ENCODE data around the gene TEX48. TPM values are rescaled to one million over a fixed set of nuclear protein-coding genes. Genes with fewer than 3 reads are reported as not detected.

TEX48 gene
- total RNA-seq, 1 donor from 2014 or later, result not detected

- DNase-seq (ENCODE audit: low read depth in 2 of 2), result no peak
These were observed 13.8 kb downstream of the TEX48 start for GRCh38 chr9:114668146-114668545.

DNA sequence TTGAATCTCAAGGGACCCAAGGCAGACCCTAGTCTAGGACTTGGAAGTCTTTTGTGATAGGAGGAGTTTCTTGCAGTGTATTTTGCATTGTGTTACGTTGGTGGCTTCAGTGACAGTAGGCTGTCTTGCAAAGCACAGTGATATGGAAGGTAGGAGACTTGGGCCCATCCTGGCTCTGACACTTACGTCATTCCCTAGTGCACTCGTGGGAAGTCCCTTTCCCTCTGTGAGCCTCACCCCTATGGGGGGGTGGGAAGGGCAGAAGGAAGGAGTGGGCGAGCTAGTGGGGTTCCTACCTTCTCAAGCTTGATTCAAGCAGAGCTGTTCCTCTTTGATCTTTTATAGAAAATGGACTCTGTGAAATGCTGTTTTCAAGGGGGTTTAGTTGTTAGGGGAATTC lies 15.1 kb downstream of the TEX48 start:
- DNase-seq (ENCODE audit: low read depth in 2 of 2), result no peak

DNA sequence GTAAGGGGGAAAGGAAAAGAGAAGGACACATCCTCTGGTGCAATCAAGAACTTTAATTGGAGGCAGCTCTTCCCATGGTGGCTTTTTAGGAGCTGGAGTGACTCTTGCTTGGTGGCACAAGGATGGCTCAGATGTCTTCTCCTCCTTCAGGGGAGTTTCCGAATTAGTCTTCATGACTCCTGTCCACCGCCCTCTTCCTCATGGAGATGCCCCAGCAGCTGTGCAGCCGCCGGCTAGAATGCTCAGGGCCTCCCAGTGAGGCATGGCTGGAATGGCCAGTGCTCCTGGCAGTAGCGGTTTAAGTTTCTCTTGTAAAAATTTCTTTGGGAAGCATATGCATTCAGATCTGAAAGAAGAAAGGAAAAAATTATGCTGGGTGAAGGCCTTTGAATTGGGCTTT lies 15.6 kb downstream of the TEX48 start:
- DNase-seq (ENCODE audit: low read depth in 2 of 2), result no peak

- DNase-seq (ENCODE audit: low read depth in 2 of 2), result no peak
These were observed 17.8 kb downstream of the TEX48 start for GRCh38 chr9:114664181-114664580.

DNA sequence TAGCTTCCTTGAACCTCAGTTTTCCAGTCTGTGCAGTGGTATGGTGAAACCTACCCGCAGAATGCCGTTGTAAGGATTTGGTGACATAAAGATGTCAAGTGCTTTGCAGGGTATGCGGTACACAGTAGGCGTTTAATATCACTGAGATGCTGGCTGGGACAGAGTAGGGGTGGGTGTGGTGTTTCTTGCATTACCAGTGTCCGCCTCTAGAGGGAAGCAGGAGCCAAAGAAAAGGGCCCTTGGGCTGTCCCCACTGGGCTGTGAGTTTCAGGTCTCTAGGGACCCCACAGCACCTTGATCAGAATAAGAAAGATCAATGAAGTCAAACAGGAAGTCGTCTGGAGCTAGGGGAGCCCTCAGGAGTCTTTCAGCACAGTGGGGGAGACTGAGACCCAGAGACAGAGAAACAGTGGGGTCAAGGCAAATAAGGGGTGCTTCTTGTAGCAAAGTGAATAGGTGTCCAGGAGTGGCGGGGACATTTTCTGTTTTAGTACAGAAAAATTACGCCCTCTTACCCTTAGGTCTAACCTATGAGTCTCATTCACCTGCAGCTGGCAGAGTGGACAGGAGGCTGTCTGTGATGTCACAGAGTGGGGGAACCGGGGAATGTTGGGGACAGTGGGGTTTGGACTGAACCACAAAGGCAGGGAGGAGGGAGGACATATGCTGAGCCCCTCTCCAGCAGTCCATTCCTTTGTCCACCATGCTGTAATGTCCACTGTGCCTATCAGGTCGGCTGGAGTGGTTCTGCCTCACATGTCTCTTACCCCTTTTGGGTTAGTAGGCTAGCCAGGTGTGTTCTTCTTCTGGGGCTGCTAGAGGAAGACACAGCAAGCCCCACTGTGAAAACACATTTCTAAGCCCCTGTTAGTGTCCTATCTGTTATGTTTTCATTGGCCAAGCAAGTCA lies 19.7 kb downstream of the TEX48 start:
- peak in 1 of 2 donors; percentile 47 for DNase-seq (ENCODE audit: low read depth in 2 of 2)

- DNase-seq (ENCODE audit: low read depth in 2 of 2), result no peak
These were observed 24.3 kb downstream of the TEX48 start, which contains the start of gene TEX53 for GRCh38 chr9:114657705-114658104. Gene TEX53, minus strand, starts transcription at chr9:114657805. Its CDS starts 31 bp downstream, at chr9:114657774.

DNA sequence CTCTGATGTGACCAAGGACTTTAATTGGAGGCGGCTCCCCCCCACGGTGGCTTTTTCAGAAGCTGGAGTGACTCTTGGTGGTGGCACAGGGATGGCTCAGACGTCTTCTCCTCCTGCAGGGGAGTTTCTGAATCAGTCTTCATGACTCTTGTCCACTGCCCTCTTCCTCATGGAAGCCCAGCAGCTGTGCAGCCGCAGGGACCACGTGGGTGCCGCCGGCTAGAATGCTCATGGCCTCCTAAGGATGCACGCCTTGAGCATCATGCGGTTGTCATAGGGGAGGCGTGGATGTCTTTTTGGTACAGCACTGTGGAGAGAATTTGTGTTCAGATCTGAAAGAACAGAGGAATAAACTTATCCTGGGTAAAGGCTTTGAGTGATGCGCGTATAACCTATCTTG lies 25.7 kb downstream of the TEX48 start:
- no peak for DNase-seq (ENCODE audit: low read depth in 2 of 2)

GRCh38 chr9:114655689-114656088 lies 26.3 kb downstream of the TEX48 start:
- DNase-seq (ENCODE audit: low read depth in 2 of 2), result no peak

DNA sequence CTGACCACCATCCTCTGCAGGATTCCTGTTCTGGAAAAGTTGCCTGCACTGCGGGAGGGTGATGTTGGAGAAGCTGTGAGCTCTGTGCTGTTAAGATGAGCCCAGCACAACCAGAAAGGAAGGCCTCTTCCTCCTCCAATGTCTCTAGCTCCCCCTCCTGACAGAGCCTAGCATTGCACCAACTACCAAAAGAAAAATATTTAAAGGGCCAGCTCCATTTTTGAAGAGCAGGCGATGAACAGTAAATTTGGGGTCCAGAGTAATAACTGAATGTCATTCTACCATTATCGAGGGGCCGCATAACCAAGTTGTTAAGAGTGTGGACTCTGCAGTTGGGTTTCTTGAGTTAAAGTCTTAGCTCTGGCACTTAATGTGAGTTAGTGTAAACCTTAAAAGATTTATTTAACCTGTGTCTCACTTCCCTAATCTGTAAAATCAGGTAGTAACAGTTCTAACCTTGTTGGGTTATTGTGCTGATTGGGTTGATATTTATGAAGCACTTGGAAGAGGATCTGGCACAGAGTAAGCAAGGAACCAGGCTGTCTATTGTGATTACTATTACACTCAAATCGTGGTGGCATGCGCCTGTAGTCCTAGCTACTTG lies 28.3 kb downstream of the TEX48 start:
- DNase-seq (ENCODE audit: low read depth in 2 of 2), result peak; percentile 57 to 78

DNA sequence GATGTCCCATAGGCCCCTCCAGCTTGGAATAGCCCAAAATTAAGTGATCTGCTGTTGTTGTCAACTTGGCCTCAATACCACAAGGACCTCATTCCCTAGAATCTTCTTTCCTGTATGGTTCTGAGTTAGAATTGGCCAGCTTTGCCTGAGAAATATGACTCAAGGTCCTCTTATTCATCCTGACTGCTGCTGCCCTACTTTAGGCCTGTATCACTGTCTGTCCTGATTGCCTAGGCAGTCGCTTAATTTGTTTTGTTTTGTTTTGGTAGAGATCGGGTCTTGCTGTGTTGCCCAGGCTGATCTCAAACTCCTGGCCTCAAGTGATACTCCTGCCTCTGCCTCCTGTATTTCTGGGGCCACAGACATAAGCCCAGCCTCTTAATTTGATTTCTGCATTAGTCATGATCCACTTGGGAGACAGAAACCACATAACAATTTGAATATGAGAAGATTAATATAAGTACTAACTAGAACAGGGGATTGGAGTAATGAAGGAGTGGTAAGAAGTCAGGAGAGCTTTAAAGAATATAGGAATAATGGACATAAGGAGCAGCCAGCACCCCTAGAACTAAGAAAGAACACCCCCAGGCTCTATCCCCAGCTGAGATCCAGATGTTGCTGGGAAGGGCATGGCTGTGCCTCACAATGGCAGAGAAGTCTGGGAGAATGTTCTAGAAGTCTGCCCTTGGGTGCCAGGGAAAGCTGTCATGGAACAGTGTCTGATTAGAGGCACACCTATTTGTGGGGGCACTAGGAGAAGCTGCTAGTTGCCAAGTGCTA lies 29.0 kb downstream of the TEX48 start:
- DNase-seq (ENCODE audit: low read depth in 2 of 2), result no peak

GRCh38 chr9:114643896-114644295 lies 38.1 kb downstream of the TEX48 start:
- DNase-seq (ENCODE audit: low read depth in 2 of 2), result no peak

DNA sequence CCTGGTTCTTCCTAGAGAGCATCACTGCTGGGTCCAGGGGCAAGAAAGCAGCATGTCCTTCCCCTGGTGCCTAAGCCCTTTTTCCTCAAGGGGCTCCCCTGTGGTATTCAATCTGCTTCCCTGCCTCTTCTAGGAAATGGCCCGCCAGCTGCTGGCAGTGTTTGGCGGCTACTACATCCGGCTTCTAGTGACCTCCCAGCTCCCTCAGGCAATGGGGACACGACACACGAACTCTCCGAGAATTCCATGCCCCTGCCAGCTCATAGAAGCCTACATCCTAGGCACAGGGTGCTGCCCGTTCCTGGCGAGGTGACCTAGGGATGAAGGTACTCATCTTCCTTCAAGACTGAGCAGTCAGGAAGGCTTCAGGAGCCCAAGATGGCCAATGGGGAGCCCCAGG lies 39.0 kb downstream of the TEX48 start:
- no peak for DNase-seq (ENCODE audit: low read depth in 2 of 2)

- no peak for DNase-seq (ENCODE audit: low read depth in 2 of 2)
These were observed 40.0 kb downstream of the TEX48 start for GRCh38 chr9:114641967-114642366.

GRCh38 chr9:114638404-114638803 lies 43.6 kb downstream of the TEX48 start:
- DNase-seq (ENCODE audit: low read depth in 2 of 2), result no peak

DNA sequence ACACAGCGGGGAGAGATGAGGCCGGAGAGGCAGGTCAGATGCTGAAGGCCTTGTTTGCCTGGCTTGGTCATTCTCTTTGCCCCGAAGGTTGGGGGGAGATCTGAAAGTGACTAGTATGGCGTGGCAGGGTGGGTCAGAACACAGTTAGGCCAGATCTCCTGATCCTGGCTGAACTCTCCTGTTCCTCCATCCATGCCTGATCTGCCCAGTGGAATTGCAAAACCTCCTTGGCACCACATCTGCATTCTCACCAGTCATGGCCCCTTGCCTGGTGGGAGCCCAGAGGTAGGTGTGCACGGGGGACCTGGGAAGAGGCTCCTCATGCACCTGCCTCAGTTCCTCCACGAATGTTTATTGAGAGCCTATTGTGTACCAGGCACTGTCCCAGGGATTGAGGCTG lies 47.6 kb downstream of the TEX48 start:
- no peak for DNase-seq (ENCODE audit: low read depth in 2 of 2)

DNA sequence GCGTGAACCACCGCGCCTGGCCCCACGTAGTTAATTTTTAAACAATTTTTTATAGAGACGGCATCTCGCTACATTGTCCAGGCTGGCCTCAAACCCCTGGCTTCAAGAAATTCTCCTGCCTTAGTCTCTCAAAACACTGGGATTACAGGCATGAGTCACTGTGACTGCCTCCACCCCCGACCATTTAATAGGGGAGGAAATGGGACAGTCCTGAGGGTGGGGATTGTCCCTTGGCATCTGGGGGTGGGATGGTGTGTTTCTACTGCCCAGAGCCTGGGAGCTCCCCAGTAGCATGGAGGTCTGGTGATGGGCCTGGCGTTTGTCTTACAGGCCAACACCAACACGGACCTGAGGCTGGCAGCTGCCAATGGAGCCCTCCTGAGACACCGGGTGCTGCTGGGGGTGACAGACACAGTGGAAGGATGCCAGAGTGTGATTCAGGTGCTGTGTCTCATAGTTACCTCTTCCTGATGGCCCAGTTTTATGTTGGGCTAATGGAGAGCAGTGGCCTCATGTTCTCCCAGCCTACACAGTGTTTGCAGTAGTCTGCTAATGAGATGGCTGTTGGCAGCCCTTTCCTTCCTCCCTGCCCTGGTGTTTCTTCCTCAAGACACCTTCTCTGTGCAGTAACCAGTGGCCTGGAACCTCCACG lies 48.4 kb downstream of the TEX48 start:
- no peak for DNase-seq (ENCODE audit: low read depth in 2 of 2)

- no peak for DNase-seq (ENCODE audit: low read depth in 2 of 2)
These were observed 50.8 kb downstream of the TEX48 start for GRCh38 chr9:114631166-114631565.

DNA sequence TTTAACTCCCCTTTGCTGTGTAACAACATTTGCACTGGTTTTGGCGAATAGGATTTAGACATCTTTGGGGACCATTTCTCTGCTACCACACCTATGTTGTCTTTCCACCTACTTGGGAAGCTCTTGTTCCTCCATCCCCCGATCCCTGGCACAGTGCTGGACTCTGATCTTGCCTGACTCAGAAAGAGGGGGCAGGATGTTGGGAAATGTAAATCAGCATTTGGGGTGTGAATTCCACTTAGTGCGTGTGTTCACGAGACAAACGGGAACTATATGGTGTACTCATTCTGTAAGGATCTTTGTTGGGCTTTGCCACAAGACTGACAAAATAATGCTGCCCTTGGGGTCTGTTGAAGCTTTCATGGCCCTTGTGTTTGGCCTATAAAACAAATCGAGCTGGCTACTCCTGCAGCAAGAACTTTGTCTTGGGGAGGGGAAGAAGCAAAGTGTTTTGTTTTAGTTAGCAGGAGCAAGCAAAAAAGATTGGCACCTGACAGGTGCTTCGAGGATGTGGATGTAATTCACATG lies 52.4 kb downstream of the TEX48 start:
- DNase-seq (ENCODE audit: low read depth in 2 of 2), result no peak

- DNase-seq (ENCODE audit: low read depth in 2 of 2), result no peak
These were observed 54.4 kb downstream of the TEX48 start for GRCh38 chr9:114627553-114627952.

DNA sequence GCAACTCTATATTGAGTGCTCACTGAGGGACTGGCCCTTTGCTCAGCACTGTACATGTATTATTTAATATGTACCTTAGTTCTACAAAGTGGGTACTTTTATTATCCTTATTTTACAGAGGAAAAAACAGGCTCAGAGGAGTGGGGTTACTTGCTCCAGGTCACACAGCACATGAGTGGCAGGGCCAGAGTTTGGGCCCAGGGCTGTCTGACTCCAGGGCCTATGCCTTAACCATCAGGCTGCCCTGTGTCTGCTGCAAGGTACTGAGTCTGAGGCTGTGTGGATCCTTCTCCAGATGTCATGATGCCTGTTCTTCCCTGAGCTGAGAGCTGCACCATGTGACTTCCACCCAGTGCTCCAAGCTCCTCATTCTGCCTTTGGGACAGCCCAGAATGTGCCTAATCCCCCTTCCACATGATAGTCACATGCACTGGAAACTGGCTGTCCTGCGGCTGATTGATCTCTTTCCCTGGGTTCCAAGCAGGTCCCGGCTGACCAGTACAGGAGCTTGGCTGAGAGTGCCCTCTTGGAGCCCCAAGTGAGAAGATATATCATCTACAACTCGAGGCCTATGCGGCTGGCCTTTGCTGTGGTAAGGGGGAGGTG lies 55.5 kb downstream of the TEX48 start:
- DNase-seq (ENCODE audit: low read depth in 2 of 2), result no peak

DNA sequence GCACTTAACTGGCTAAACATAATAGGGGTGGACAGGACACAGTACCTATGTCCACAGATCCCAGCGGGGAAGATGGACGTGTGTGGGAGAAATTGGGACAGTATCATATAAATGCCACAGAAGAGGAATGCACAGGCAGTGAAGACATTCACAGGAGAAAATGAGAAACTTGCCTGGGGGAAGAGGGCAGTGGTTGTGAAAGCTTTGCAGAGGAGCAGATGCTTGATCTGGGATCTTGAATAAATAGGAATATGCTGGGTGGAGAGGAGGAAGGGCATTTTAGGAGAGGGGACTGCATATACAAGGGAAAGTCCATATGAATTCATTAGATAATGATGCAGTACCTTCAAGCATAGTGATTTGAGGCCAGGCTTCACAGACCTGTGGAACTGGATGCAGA lies 57.3 kb downstream of the TEX48 start:
- DNase-seq (ENCODE audit: low read depth in 2 of 2), result no peak
